ENCODE results near the gene ZNF236. TPM values are rescaled to one million over a fixed set of nuclear protein-coding genes. Genes with fewer than 3 reads are reported as not detected.
A peak's percentile ranks its signal among the peaks of the same experiment; 100 is the strongest.
"Not testable (repeated sequence)": the region's sequence is repeated elsewhere in the genome, so short reads cannot be mapped to it uniquely, and the experiment has no call there.

The ZNF236 gene
- total RNA-seq (2013), result 11.3 TPM
- 1 to 10 TPM; 1.7 to 6.5 (median 2.4) TPM for polyA plus RNA-seq
- 11.9 and 15.2 TPM in 2 replicates for polyA minus RNA-seq
- total RNA-seq, result 22.1 to 54.3 (median 41.9) reads per million in 11 experiments

GRCh38 chr18:76822506-76823160 lies at the start of gene ZNF236:
TSS of gene ZNF236 (plus strand) at chr18:76822557. CDS start at chr18:76822608, 51 bp downstream.
- no peaks in the 10 kb centered on the region for H3K36me3 ChIP-seq (replicated peaks in 1 of 2; ENCODE audit: control insufficient read depth in 1 of 2, insufficient read depth in 2 of 2, low read length in 2 of 2)
- H3K4me3 ChIP-seq (replicated peaks in 1 of 3; ENCODE audit: low read depth in 2 of 3, low read length in 3 of 3), result peak within 1 kb of the TSS; percentile 85 to 95 (median 89)
- H3K9me3 Mint-ChIP-seq, result no peaks in the 10 kb centered on the region
- H3K27ac ChIP-seq (ENCODE audit: low read depth in 1 of 2, low read length in 2 of 2), result peak within 1 kb of the TSS; percentile 89 to 93
- H3K9me3 ChIP-seq (replicated peaks in 1 of 2; ENCODE audit: control insufficient read depth in 1 of 2, insufficient read depth in 1 of 2, low read length in 2 of 2), result no peaks in the 10 kb centered on the region
- peaks cover 13% of the 10 kb centered on the region for H4K20me1 ChIP-seq (ENCODE audit: insufficient read depth, low read length)
- peaks cover 1 to 9% of the 10 kb centered on the region in 2 donors for H3K36me3 Mint-ChIP-seq
- intact Hi-C loops (cut with micrococcal nuclease), result loop anchor here in 1 of 2 donors (5.0 kb wide), 1 partner anchor 230 kb away; no protein-coding TSS in a partner anchor
- H3K27me3 ChIP-seq (ENCODE audit: control insufficient read depth in 2 of 2, insufficient read depth in 2 of 2, low read length in 2 of 2), result no peaks in the 10 kb centered on the region
- peaks cover 89% of the 10 kb centered on the region for H3K79me2 ChIP-seq (ENCODE audit: insufficient read depth, low read length)
- peaks cover 20 to 32% of the 10 kb centered on the region in 2 donors for H3K4me1 ChIP-seq (ENCODE audit: control insufficient read depth in 1 of 2, insufficient read depth in 2 of 2, low read length in 2 of 2)
- H3K27ac Mint-ChIP-seq, result peak within 1 kb of the TSS; percentile 91 to 98 (median 95)
- peak within 1 kb of the TSS; percentile 91 for H3K9ac ChIP-seq (ENCODE audit: insufficient read depth, low read length, poor library complexity, severe bottlenecking)
- peak; percentile 63 to 77 (median 71) for DNase-seq
- WGBS (ENCODE audit: insufficient coverage), result under 1% methylated on average over 113 of the region's 113 CpGs
- TF ChIP-seq, protein P1, sequence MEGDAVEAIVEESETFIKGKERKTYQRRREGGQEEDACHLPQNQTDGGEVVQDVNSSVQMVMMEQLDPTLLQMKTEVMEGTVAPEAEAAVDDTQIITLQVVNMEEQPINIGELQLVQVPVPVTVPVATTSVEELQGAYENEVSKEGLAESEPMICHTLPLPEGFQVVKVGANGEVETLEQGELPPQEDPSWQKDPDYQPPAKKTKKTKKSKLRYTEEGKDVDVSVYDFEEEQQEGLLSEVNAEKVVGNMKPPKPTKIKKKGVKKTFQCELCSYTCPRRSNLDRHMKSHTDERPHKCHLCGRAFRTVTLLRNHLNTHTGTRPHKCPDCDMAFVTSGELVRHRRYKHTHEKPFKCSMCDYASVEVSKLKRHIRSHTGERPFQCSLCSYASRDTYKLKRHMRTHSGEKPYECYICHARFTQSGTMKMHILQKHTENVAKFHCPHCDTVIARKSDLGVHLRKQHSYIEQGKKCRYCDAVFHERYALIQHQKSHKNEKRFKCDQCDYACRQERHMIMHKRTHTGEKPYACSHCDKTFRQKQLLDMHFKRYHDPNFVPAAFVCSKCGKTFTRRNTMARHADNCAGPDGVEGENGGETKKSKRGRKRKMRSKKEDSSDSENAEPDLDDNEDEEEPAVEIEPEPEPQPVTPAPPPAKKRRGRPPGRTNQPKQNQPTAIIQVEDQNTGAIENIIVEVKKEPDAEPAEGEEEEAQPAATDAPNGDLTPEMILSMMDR (IDR thresholded peaks at IDR 0.05), result no peak
- peak within 1 kb of the TSS; percentile 84 for H2AFZ ChIP-seq (ENCODE audit: insufficient read depth, low read depth, low read length, poor library complexity, severe bottlenecking)
- H3K27me3 Mint-ChIP-seq (ENCODE audit: low read depth in 3 of 3), result peaks cover 0 to 4% (median 0%) of the 10 kb centered on the region in 3 donors
- peak within 1 kb of the TSS; percentile 91 to 95 for H3K4me3 Mint-ChIP-seq
- peaks cover 45% of the 10 kb centered on the region for H3K4me1 Mint-ChIP-seq
- peak within 1 kb of the TSS; percentile 92 for H3K4me2 ChIP-seq (replicated peaks; ENCODE audit: extremely low read depth, low read length, poor library complexity, severe bottlenecking)

DNA sequence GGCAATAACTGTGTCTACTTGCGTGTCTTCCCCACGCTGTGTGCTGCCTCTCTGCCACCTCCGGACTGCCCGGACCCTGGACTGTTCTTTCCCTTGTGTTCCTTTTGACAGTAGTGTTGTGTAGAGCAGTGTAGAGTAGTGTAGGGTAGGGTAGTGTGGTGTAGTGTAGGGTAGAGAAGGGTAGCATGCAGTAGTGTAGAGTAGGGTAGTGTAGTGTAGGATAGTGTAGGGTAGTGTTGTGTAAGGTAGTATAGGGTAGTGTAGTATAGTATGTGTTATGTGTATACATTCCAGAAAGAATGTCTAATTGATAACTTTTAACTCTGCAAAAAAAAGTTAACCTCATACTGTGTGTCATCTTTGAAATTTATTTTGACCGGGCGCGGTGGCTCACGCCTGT lies 49.7 kb upstream of the ZNF236 start:
- intact Hi-C loops (cut with micrococcal nuclease), result no loop called here
- DNase-seq, result no peak
- TF ChIP-seq, protein P1 (IDR thresholded peaks at IDR 0.05), result no peak
- Histone ChIP-seq H4K20me1 (ENCODE audit: insufficient read depth, low read length) (no peaks in the 10 kb centered on the region), H2AFZ (ENCODE audit: insufficient read depth, low read depth, low read length, poor library complexity, severe bottlenecking) (no peak overlapping the region), H3K4me2 (replicated peaks; ENCODE audit: extremely low read depth, low read length, poor library complexity, severe bottlenecking) (no peak overlapping the region), H3K36me3 (replicated peaks in 1 of 2; ENCODE audit: control insufficient read depth in 1 of 2, insufficient read depth in 2 of 2, low read length in 2 of 2) (no peaks in the 10 kb centered on the region), H3K79me2 (ENCODE audit: insufficient read depth, low read length) (no peaks in the 10 kb centered on the region), H3K27me3 (ENCODE audit: control insufficient read depth in 2 of 2, insufficient read depth in 2 of 2, low read length in 2 of 2) (no peaks in the 10 kb centered on the region), H3K9ac (ENCODE audit: insufficient read depth, low read length, poor library complexity, severe bottlenecking) (no peak overlapping the region), H3K9me3 (replicated peaks in 1 of 2; ENCODE audit: control insufficient read depth in 1 of 2, insufficient read depth in 1 of 2, low read length in 2 of 2) (peaks cover 3 to 5% of the 10 kb centered on the region in 2 donors), H3K4me1 (ENCODE audit: control insufficient read depth in 1 of 2, insufficient read depth in 2 of 2, low read length in 2 of 2) (no peaks in the 10 kb centered on the region), H3K4me3 (replicated peaks in 1 of 3; ENCODE audit: low read depth in 2 of 3, low read length in 3 of 3) (no peak overlapping the region), H3K27ac (ENCODE audit: low read depth in 1 of 2, low read length in 2 of 2) (no peak overlapping the region)
- Mint-ChIP-seq H3K9me3 (peaks cover 6 to 23% (median 13%) of the 10 kb centered on the region in 7 donors), H3K27me3 (ENCODE audit: low read depth in 3 of 3) (peaks cover 0 to 5% (median 2%) of the 10 kb centered on the region in 3 donors), H3K36me3 (no peaks in the 10 kb centered on the region), H3K4me3 (no peak overlapping the region), H3K4me1 (no peaks in the 10 kb centered on the region), H3K27ac (no peak overlapping the region)
- 88% methylated on average over 8 of the region's 8 CpGs for WGBS (ENCODE audit: insufficient coverage)

- H3K4me3 ChIP-seq (replicated peaks in 1 of 3; ENCODE audit: low read depth in 2 of 3, low read length in 3 of 3); H3K9me3 ChIP-seq (replicated peaks in 1 of 2; ENCODE audit: control insufficient read depth in 1 of 2, insufficient read depth in 1 of 2, low read length in 2 of 2); H4K20me1 ChIP-seq (ENCODE audit: insufficient read depth, low read length); H3K27ac Mint-ChIP-seq; H3K27me3 Mint-ChIP-seq (ENCODE audit: low read depth in 3 of 3); H3K4me1 ChIP-seq (ENCODE audit: control insufficient read depth in 1 of 2, insufficient read depth in 2 of 2, low read length in 2 of 2); H3K4me2 ChIP-seq (replicated peaks; ENCODE audit: extremely low read depth, low read length, poor library complexity, severe bottlenecking); H3K27me3 ChIP-seq (ENCODE audit: control insufficient read depth in 2 of 2, insufficient read depth in 2 of 2, low read length in 2 of 2); H2AFZ ChIP-seq (ENCODE audit: insufficient read depth, low read depth, low read length, poor library complexity, severe bottlenecking); H3K4me1 Mint-ChIP-seq; H3K36me3 Mint-ChIP-seq; H3K9ac ChIP-seq (ENCODE audit: insufficient read depth, low read length, poor library complexity, severe bottlenecking); H3K79me2 ChIP-seq (ENCODE audit: insufficient read depth, low read length); H3K36me3 ChIP-seq (replicated peaks in 1 of 2; ENCODE audit: control insufficient read depth in 1 of 2, insufficient read depth in 2 of 2, low read length in 2 of 2); H3K27ac ChIP-seq (ENCODE audit: low read depth in 1 of 2, low read length in 2 of 2); H3K9me3 Mint-ChIP-seq; H3K4me3 Mint-ChIP-seq; intact Hi-C loops (cut with micrococcal nuclease); DNase-seq: not testable (repeated sequence)
- 98% methylated on average over 15 of the region's 22 CpGs for WGBS (ENCODE audit: insufficient coverage)
Measured at GRCh38 chr18:76777036-76777435, 45.3 kb upstream of the ZNF236 start.
